Umbilical cord (tissue), 2 donors: ENCODE measurements around the gene SHC2. TPM values are rescaled to one million over a fixed set of nuclear protein-coding genes. Genes with fewer than 3 reads are reported as not detected.
A peak's percentile ranks its signal among the peaks of the same experiment; 100 is the strongest.
"Not testable (repeated sequence)": the region's sequence is repeated elsewhere in the genome, so short reads cannot be mapped to it uniquely, and the experiment has no call there.

Experiments
- DNase-seq: peaks from one replicate; pipeline ENCODE4 v3.0.0-alpha.2; 2015; ENCODE audit warnings: low spot score
- total RNA-seq: library from RNA; depleted of rRNA; stranded (reverse); fragments of >200 nt; gene quantifications from one replicate; pipeline ENCODE4 v1.2.3, GENCODE V29; 2014; ENCODE audit warnings: low replicate concordance; ENCODE audit not compliant: insufficient read depth

Gene SHC2
- total RNA-seq, 1 donor from 2014 or later = 11.1 TPM

DNA sequence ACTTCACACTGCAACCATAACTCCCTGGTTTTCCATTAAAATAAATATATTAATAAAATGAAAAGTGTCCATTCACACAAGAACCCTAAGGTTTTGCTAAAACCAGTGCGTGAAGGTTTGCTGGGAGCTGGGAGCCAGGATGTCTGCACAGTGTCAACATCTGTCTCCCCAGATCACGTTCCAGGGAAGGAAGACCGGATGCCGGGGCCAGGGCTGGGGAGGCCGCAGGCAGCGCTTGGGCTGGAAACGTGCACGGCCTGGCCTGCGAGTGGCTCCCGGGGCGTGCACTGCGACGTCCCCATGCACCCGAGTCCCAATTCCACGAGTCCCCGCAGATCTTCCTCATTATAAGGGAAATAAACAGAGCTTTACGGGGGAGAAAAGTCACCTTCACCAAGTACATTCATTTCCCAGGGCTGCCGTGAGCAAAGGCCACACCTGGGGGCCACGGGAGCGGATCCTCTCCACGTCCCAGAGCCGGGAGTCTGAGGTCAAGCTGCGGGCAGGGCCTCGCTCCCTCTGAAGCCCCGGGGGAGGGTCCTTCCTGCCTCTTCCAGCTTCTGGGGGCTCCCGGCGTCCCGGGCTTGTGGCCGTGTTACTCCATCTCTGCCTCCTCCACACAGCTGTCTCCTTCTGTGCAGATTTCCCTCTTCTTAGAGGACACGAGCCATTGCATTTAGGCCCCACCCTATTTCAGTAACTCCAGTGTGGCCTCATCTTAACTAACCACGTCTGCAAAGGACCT is 12.8 kb downstream of the SHC2 start:
- DNase-seq = peak; percentile 90

- no peak for DNase-seq
Measured at GRCh38 chr19:447064-447426, 13.8 kb downstream of the SHC2 start.

- DNase-seq = no peak
Measured at GRCh38 chr19:444677-445210, 16.1 kb downstream of the SHC2 start.

DNA sequence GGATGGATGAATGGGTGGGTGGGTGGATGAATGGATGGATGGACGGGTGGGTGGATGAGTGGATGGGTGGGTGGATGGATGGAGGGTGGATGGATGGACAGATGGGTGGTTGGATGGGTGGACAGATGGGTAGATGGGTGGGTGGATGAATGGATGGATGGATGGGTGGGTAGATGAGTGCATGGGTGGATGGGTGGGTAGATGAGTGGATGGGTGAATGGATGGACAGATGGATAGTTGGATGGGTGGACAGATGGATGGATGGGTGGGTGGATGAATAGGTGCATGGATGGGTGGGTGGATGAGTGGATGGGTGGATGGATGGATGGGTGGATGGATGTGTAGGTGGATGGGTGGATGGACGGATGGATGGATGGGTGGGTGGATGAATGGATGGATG is 17.8 kb downstream of the SHC2 start:
- no peak for DNase-seq

DNA sequence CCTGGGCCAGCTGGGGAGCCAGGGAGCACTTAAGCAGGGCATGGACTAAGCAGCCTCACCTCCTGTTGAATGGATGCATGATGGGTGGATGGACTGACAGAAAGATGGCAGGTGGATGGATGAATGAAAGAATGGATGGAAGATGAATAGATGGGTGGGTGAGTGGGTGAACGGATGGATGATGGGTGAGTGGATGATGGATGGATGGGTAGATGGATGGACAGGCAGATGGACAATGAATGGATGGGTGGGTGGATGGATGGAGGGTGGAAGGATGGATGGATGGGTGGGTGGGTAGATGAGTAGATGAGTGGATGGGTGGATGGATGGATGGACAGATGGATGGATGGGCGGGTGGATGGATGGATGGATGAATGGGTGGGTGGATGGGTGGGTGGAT is 18.7 kb downstream of the SHC2 start:
- no peak for DNase-seq

GRCh38 chr19:441213-441836 is 19.5 kb downstream of the SHC2 start:
- no peak for DNase-seq

GRCh38 chr19:440391-441212 is 20.2 kb downstream of the SHC2 start:
- no peak for DNase-seq

DNA sequence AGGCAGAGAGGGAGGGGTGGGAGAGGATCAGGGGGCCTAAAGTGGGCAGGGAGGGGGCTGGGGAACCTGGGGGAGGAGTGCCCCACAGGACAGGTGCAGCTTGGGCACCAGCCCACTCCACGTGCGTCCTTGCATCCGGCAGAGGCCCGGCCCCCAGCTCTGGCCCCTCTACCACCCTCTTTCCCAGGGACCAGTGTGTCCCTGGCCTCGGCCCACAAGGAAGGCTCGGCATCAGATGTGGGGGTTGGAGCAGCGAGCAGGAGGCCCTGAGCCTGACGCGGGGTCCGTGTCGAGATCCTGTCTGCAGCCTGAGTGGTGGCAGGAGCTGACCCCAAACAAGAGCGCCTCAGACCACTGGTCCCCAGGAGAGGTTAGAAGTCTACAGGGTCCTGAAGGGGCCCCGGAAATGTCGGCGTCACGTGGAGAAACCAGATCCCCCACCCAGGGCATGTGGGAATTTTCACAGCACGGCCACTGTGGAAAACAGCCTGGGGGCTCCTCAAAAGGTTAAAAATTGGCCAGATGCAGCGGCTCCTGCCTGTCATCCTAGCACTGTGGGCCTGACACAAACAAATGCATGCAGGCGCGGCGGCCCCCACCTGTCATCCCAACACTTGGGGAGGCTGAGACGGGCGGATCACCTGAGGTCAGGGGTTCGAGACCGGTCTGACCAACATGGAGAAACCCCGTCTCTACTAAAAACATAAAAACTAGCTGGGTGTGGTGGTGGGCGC is 21.5 kb downstream of the SHC2 start:
- DNase-seq = no peak

DNA sequence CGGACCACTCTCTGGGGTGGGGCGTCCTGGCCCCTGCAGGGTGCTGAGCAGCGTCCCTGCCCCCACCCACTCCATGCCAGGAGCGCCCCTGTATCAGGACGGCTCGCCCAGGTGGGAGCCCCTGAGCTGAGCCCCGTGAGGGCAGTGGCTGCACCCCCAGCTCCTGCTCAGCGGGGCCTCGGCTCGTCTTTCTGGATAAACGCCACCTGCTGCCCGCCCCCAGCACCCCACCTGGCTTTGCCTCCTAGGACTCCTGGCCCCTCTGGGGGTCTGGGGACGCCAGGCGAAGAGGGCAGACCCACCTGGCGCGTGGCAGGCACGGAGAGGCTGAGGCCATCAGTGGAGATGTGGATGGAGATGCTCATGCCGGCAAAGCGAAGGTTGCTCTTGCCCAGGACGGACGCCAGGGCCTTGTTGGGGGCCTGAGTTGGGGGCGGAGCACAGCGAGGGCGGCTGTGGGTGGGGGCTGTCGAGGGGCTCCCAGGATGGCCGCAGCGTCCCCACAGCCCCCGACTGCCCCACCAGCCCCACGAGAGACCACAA is 22.3 kb downstream of the SHC2 start:
- DNase-seq = no peak

- DNase-seq = no peak
Measured at GRCh38 chr19:437041-437440, 23.8 kb downstream of the SHC2 start.

DNA sequence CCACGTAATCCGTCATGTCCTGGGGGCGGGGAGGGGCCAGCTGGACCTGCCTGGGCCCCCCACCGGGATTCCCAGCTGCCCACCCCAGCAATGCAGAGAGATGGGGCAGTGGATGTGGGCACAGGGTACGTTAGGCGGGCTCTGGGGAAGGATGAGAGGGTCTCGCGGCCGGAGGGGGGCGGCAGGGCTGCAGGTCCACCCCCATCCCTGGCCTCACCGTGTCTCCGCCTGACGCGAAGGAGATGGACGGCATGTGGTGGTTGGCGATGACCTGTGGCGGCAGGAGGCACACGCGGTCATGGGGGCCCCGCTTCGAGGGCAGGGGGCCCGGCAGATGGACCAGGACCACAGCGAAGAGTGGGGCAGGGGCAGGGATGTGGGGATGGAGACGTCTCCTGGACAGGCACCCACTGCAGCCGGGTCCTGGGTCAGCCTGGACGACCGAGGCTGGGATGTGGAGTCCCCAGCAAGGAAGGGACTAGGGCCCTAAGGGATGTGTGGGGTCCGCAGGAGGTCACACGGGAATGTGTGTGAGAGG is 24.4 kb downstream of the SHC2 start:
- DNase-seq = no peak

DNA sequence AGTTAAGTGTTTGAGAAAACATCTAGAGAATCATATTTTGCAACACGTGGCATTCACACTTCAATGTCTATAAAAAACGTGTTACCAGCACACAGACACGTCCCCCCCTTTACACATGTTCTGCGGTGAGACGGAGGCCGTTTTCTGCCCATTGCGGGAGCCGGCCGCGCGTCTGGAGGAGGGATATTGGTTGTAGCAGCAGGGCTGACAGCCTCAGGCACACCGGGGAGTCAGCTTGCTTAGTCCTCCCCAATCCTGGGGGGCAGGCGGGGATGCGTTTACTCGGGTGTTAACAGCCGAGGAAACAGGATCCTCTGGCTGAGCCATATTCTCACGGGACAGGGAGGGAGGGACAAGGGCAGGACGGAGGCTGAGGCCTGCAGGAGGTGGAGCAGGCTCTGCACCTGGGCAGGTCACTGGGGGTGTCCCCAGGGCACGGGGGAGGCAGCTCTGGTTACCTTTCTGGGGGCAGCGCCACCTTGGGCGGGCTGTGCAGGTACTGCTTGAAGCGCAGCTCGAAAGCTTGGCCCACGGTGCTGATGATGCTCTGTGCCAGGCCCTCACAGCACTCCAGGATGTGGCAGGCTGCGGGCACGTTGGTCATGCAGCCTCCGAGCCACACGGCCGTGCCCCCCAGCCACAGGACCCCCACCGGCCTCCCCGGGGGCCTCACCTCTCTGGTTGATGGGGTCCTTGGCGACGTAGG is 25.0 kb downstream of the SHC2 start:
- no peak for DNase-seq

- DNase-seq = no peak
Measured at GRCh38 chr19:435056-435706, 25.7 kb downstream of the SHC2 start.

- DNase-seq = no peak
Measured at GRCh38 chr19:434152-434960, 26.5 kb downstream of the SHC2 start.

DNA sequence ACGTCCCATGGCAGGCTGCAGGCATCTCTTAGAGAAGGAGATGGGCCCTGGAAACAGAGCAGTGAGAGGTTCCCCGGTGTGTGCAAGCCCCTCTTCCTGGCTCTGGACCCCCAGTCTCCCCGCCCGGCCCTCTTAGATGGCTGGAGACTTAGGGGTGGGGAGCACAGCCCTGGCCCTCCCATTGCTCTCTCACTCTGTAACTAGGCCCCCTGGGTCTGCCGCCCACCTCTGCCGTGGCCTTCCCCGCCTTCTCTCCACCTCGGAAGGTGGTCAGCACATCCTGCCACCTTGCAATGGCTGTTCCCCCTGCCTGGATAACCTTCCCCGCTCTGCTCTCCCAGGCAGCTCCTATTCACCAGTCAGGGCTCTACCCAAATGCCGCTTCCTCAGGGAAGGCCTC is 30.1 kb downstream of the SHC2 start:
- no peak for DNase-seq

DNA sequence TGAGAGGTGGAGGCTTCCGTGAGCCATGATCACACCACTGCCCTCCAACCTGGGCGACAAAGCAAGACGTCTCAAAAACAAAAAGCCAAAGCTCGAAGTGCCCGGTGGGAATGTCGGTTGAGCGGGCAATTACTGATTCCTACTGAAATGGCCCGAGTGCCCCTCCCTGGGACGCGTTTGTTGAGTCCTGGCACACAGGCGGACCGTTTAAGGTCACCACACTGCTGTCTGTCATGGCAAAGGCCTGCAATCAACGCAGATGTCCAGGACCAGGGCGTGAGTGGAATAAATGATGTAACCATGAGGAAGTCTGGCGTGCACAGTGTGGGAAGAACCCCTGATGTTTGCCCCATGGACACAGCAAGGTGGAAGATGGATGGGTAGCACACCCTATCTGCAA is 32.7 kb downstream of the SHC2 start:
- DNase-seq = no peak

GRCh38 chr19:427675-428074 is 33.2 kb downstream of the SHC2 start:
- not testable (repeated sequence) for DNase-seq

DNA sequence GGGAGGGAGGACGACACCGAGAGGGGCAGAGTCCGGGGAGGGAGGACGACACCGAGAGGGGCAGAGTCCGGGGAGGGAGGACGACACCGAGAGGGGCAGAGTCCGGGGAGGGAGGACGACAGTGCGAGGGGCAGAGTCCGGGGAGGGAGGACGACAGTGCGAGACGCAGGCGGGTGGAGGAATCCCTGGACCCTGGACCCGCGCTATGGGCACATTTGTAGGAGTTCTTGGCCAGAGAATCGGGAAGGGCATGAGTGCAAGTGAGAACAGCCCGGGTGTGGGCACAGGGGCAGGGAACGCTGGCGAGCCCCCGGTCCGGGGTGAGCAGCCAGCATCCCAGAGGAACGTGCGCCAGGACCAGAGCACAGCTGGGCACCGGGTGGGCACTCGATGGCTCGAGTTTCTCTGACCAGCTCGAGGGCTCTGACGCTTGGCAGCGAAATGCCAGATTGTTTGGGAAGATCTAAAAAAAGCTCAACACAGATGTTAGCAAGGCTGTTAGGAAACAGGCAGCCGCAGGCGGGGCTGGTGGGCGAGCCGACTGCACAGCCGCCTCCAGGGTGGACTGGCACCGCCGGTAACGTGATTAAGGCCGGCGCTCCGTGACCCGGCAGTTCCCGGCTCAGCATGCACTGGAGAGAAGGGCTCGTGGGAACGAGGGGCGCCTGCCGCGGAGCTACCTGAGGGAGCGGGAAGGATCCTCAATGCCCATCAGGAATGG is 33.9 kb downstream of the SHC2 start:
- DNase-seq = no peak
